Liver (tissue), 9 donors: ENCODE data around the gene DMD. TPM values are rescaled to one million over a fixed set of nuclear protein-coding genes. Genes with fewer than 3 reads are reported as not detected.

Experiments used
- DNase-seq: peaks from one replicate; pipeline ENCODE4 v3.0.0-alpha.2; 2017; ENCODE audit warnings: low spot score
- H3K27ac ChIP-seq, 2 donors: one replicate each; pipeline ENCODE4 v1.7.0; 2013; ENCODE audit warnings: inconsistent platforms in 2 of 2, low read length in 2 of 2, control low read depth in 1 of 2, low read depth in 1 of 2, mild to moderate bottlenecking in 1 of 2
- H3K27me3 ChIP-seq, 4 donors: one replicate each; pipeline versions ENCODE4 v1.6.1 to v1.7.0; 2013; ENCODE audit warnings: low read length in 3 of 4, inconsistent platforms in 1 of 4, mild to moderate bottlenecking in 1 of 4, moderate library complexity in 1 of 4; ENCODE audit not compliant: control insufficient read depth in 4 of 4, insufficient read depth in 4 of 4
- H3K36me3 ChIP-seq, 4 donors: one replicate each; pipeline versions ENCODE4 v1.6.1 to v1.7.0; 2013; ENCODE audit warnings: low read length in 3 of 4, mild to moderate bottlenecking in 3 of 4, low read depth in 1 of 4, moderate library complexity in 1 of 4; ENCODE audit not compliant: control insufficient read depth in 4 of 4, insufficient read depth in 3 of 4
- H3K4me1 ChIP-seq, 4 donors: one replicate each; pipeline versions ENCODE4 v1.6.1 to v1.7.0; 2013; ENCODE audit warnings: low read length in 3 of 4, mild to moderate bottlenecking in 3 of 4, moderate library complexity in 1 of 4; ENCODE audit not compliant: control insufficient read depth in 4 of 4, insufficient read depth in 4 of 4
- H3K4me3 ChIP-seq, 3 donors: one replicate each; pipeline versions ENCODE4 v1.6.1 to v1.7.0; 2013; ENCODE audit warnings: low read length in 3 of 3, control low read depth in 1 of 3, low read depth in 1 of 3, mild to moderate bottlenecking in 1 of 3
- H3K9ac ChIP-seq, 2 donors: one replicate each; pipeline ENCODE4 v1.7.0; 2013; ENCODE audit warnings: low read length in 2 of 2, mild to moderate bottlenecking in 2 of 2, moderate library complexity in 2 of 2, control low read depth in 1 of 2, low read depth in 1 of 2
- H3K9me3 ChIP-seq, 4 donors: one replicate each; pipeline versions ENCODE4 v1.6.1 to v1.7.0; 2013; ENCODE audit warnings: low read length in 3 of 4; ENCODE audit not compliant: control insufficient read depth in 4 of 4
- ATF3 ChIP-seq: IDR thresholded peaks from 2 replicates; pipeline ENCODE4 v1.6.1; 2016; ENCODE audit warnings: antibody characterized with exemption
- EGR1 ChIP-seq, 2 donors: IDR thresholded peaks; 2 replicates each; pipeline ENCODE4 v1.6.1; 2016 to 2018; ENCODE audit warnings: antibody characterized with exemption in 2 of 2, low read depth in 2 of 2
- GABPA ChIP-seq, 2 donors: IDR thresholded peaks in 1 of 2; conservative IDR thresholded peaks in 1 of 2; 2 replicates each; pipeline ENCODE4 v1.6.1; 2016; ENCODE audit warnings: antibody characterized with exemption in 2 of 2, mild to moderate bottlenecking in 1 of 2, moderate library complexity in 1 of 2
- HNF4A ChIP-seq, 2 donors: conservative IDR thresholded peaks; 2 replicates each; pipeline ENCODE4 v1.6.1; 2016; ENCODE audit warnings: antibody characterized with exemption in 2 of 2, mild to moderate bottlenecking in 2 of 2
- HNF4G ChIP-seq: IDR thresholded peaks from 2 replicates; pipeline ENCODE4 v1.6.1; 2016; ENCODE audit warnings: antibody characterized with exemption
- JUND ChIP-seq, 2 donors: IDR thresholded peaks; 2 replicates each; pipeline ENCODE4 v1.6.1; 2016; ENCODE audit warnings: antibody characterized with exemption in 2 of 2
- NR2F2 ChIP-seq: IDR thresholded peaks from 2 replicates; pipeline ENCODE4 v1.6.1; 2016; ENCODE audit warnings: antibody characterized with exemption
- RAD21 ChIP-seq, 2 donors: IDR thresholded peaks; 2 replicates each; pipeline ENCODE4 v1.6.1; 2016; ENCODE audit warnings: antibody characterized with exemption in 2 of 2, mild to moderate bottlenecking in 2 of 2
- RXRA ChIP-seq, 2 donors: IDR thresholded peaks; 2 replicates each; pipeline ENCODE4 v1.6.1; 2017 to 2018; ENCODE audit warnings: antibody characterized with exemption in 2 of 2, mild to moderate bottlenecking in 1 of 2
- SP1 ChIP-seq: IDR thresholded peaks from 2 replicates; pipeline ENCODE4 v1.6.1; 2018; ENCODE audit warnings: antibody characterized with exemption, mild to moderate bottlenecking
- YY1 ChIP-seq: IDR thresholded peaks from 2 replicates; pipeline ENCODE4 v1.6.1; 2016; ENCODE audit warnings: antibody characterized with exemption, mild to moderate bottlenecking
- WGBS: extraction: QIAGEN DNeasy Blood & Tissue Kit; methylation state at CpG from one replicate; pipeline ENCODE4 v1.1.7; 2013; 5-methylcytosine and 5-hydroxymethylcytosine counted together
- polyA plus RNA-seq, 2 donors: library from polyadenylated mRNA; stranded (reverse) in 1 of 2; unstranded in 1 of 2; fragments of 200-250 nt in 1 of 2; fragments of >200 nt in 1 of 2; fragmentation: Nextera tagmentation in 1 of 2; extraction: Ambion mirVana in 1 of 2; gene quantifications; one replicate each; pipeline versions ENCODE4 v1.2.1 to v1.2.3, GENCODE V29; 2013 to 2015
- total RNA-seq, 2 donors: library from RNA; depleted of rRNA; stranded (reverse); fragments of >200 nt; gene quantifications; one replicate each; pipeline ENCODE4 v1.2.3, GENCODE V29; 2014
- TF ChIP-seq, protein P1 (sequence below): IDR thresholded peaks from 2 replicates; pipeline ENCODE4 v1.6.1; 2016; ENCODE audit warnings: antibody characterized with exemption
- TF ChIP-seq, protein P2 (sequence below): IDR thresholded peaks from 2 replicates; pipeline ENCODE4 v1.6.1; 2016; ENCODE audit warnings: antibody characterized with exemption
- TF ChIP-seq, protein P3 (sequence below): fragments of 150-350 bp; IDR thresholded peaks from 2 replicates; pipeline ENCODE4 v1.5.1; 2017; ENCODE audit warnings: improper control_type of control experiment, low read depth, low read length; ENCODE audit not compliant: missing input control
- donor health status: healthy.
- donor health status: healthy.
- donor health status: healthy.
- donor health status: healthy.
- donor health status: healthy.

Gene DMD
- total and polyA plus RNA-seq, 4 donors, result 14.6 to 61.9 (median 23.9) TPM

- TF ChIP-seq, protein P1, sequence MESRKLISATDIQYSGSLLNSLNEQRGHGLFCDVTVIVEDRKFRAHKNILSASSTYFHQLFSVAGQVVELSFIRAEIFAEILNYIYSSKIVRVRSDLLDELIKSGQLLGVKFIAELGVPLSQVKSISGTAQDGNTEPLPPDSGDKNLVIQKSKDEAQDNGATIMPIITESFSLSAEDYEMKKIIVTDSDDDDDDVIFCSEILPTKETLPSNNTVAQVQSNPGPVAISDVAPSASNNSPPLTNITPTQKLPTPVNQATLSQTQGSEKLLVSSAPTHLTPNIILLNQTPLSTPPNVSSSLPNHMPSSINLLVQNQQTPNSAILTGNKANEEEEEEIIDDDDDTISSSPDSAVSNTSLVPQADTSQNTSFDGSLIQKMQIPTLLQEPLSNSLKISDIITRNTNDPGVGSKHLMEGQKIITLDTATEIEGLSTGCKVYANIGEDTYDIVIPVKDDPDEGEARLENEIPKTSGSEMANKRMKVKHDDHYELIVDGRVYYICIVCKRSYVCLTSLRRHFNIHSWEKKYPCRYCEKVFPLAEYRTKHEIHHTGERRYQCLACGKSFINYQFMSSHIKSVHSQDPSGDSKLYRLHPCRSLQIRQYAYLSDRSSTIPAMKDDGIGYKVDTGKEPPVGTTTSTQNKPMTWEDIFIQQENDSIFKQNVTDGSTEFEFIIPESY, result no peak
- no peak for TF ChIP-seq YY1
These were observed 1655.8 kb downstream of the DMD start (continued) for GRCh38 chrX:31555506-31555905.

DNA sequence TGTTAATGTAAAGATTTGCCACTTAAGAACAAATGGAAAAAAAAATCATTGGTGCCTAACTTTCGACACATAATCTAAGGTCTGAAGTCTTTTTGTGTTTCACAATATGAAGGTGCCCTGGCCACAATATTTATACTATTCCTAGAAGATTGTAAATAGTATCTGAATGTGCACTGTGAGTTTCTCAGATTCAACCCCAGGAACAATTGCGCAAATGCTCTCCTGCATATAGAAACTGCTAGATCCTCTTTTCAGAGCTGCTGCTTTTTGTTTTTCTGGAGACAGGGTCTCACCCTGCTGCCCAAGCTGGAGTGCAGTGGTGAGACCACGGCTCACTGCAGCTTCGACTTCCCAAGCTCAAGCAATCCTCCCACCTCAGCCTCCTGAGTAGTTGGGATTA lies 1659.4 kb downstream of the DMD start:
- H3K4me3 ChIP-seq, result no peak overlapping the region
- 90% methylated on average over 4 of the region's 4 CpGs for WGBS
- H3K27ac ChIP-seq, result no peak overlapping the region
- H3K4me1 ChIP-seq, result no peaks in the 10 kb centered on the region
- no peak for TF ChIP-seq GABPA (IDR thresholded peaks at IDR 0.05 in 1 of 2, conservative IDR thresholded peaks at IDR 0.05 in 1 of 2)
- no peak for TF ChIP-seq NR2F2
- no peak for TF ChIP-seq ATF3
- TF ChIP-seq, protein P2, sequence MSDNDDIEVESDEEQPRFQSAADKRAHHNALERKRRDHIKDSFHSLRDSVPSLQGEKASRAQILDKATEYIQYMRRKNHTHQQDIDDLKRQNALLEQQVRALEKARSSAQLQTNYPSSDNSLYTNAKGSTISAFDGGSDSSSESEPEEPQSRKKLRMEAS, result no peak
- no peak for TF ChIP-seq EGR1 (IDR thresholded peaks at IDR 0.05; ENCODE audit: low read depth in 2 of 2)
- TF ChIP-seq SP1, result no peak
- no peak for TF ChIP-seq RXRA (IDR thresholded peaks at IDR 0.05)
- TF ChIP-seq, protein P3, sequence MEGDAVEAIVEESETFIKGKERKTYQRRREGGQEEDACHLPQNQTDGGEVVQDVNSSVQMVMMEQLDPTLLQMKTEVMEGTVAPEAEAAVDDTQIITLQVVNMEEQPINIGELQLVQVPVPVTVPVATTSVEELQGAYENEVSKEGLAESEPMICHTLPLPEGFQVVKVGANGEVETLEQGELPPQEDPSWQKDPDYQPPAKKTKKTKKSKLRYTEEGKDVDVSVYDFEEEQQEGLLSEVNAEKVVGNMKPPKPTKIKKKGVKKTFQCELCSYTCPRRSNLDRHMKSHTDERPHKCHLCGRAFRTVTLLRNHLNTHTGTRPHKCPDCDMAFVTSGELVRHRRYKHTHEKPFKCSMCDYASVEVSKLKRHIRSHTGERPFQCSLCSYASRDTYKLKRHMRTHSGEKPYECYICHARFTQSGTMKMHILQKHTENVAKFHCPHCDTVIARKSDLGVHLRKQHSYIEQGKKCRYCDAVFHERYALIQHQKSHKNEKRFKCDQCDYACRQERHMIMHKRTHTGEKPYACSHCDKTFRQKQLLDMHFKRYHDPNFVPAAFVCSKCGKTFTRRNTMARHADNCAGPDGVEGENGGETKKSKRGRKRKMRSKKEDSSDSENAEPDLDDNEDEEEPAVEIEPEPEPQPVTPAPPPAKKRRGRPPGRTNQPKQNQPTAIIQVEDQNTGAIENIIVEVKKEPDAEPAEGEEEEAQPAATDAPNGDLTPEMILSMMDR, result no peak
- no peaks in the 10 kb centered on the region for H3K9me3 ChIP-seq
- no peaks in the 10 kb centered on the region for H3K27me3 ChIP-seq
- H3K9ac ChIP-seq, result no peak overlapping the region
- H3K36me3 ChIP-seq, result no peaks in the 10 kb centered on the region
- no peak for DNase-seq

GRCh38 chrX:31550158-31550557 lies 1661.2 kb downstream of the DMD start:
- Histone ChIP-seq H3K4me1 (no peaks in the 10 kb centered on the region), H3K9ac (no peak overlapping the region), H3K9me3 (no peaks in the 10 kb centered on the region), H3K4me3 (no peak overlapping the region), H3K36me3 (no peaks in the 10 kb centered on the region), H3K27me3 (no peaks in the 10 kb centered on the region), H3K27ac (no peak overlapping the region)
- TF ChIP-seq JUND (IDR thresholded peaks at IDR 0.05) (no peak), RXRA (IDR thresholded peaks at IDR 0.05) (no peak), RAD21 (IDR thresholded peaks at IDR 0.05) (no peak), HNF4A (conservative IDR thresholded peaks at IDR 0.05) (no peak), GABPA (IDR thresholded peaks at IDR 0.05 in 1 of 2, conservative IDR thresholded peaks at IDR 0.05 in 1 of 2) (no peak), NR2F2 (no peak), HNF4G (no peak)
- TF ChIP-seq, protein P1, result no peak
- WGBS, result 82% methylated on average over 2 of the region's 2 CpGs
- DNase-seq, result no peak
